Renal pelvis (tissue), 4 donors: ENCODE data around the gene CNOT4. TPM values are rescaled to one million over a fixed set of nuclear protein-coding genes. Genes with fewer than 3 reads are reported as not detected.
"Not testable (repeated sequence)": the region's sequence is repeated elsewhere in the genome, so short reads cannot be mapped to it uniquely, and the experiment has no call there.

ENCODE experiments used
- DNase-seq: peaks from one replicate; pipeline ENCODE4 v3.0.0-alpha.2; 2013
- polyA plus RNA-seq, 3 donors: library from polyadenylated mRNA; unstranded; fragments of 120-200 nt; gene quantifications; one replicate each; pipeline ENCODE4 v1.2.1, GENCODE V29; 2013; ENCODE audit not compliant: insufficient read length in 3 of 3

The CNOT4 gene
- polyA plus RNA-seq, 3 donors, result 33.6 to 35.9 (median 34.7) TPM

GRCh38 chr7:135459951-135460567 lies 49.8 kb downstream of the CNOT4 start:
- DNase-seq, result no peak

- no peak for DNase-seq
Measured at GRCh38 chr7:135459076-135459475, 50.8 kb downstream of the CNOT4 start.

GRCh38 chr7:135454060-135454459 lies 55.8 kb downstream of the CNOT4 start:
- DNase-seq, result no peak

- DNase-seq, result no peak
Measured at GRCh38 chr7:135449436-135449835, 60.5 kb downstream of the CNOT4 start.

- no peak for DNase-seq
Measured at GRCh38 chr7:135448753-135449152, 61.1 kb downstream of the CNOT4 start.

- DNase-seq, result no peak
Measured at GRCh38 chr7:135447748-135448147, 62.2 kb downstream of the CNOT4 start.

GRCh38 chr7:135445690-135446089 lies 64.2 kb downstream of the CNOT4 start:
- no peak for DNase-seq

GRCh38 chr7:135445266-135445665 lies 64.6 kb downstream of the CNOT4 start:
- not testable (repeated sequence) for DNase-seq

GRCh38 chr7:135441791-135442190 lies 68.1 kb downstream of the CNOT4 start:
- DNase-seq, result no peak

- DNase-seq, result no peak
Measured at GRCh38 chr7:135434047-135434446, 75.9 kb downstream of the CNOT4 start.

- no peak for DNase-seq
Measured at GRCh38 chr7:135430626-135431025, 79.3 kb downstream of the CNOT4 start.

GRCh38 chr7:135428879-135429278 lies 81.0 kb downstream of the CNOT4 start:
- DNase-seq, result no peak

GRCh38 chr7:135428011-135428410 lies 81.9 kb downstream of the CNOT4 start:
- no peak for DNase-seq

- DNase-seq, result no peak
Measured at GRCh38 chr7:135427166-135427565, 82.7 kb downstream of the CNOT4 start.

- no peak for DNase-seq
Measured at GRCh38 chr7:135425036-135425435, 84.9 kb downstream of the CNOT4 start.

- no peak for DNase-seq
Measured at GRCh38 chr7:135420786-135421185, 89.1 kb downstream of the CNOT4 start.

- DNase-seq, result no peak
Measured at GRCh38 chr7:135416431-135416830, 93.5 kb downstream of the CNOT4 start.

- DNase-seq, result peak; percentile 4
Measured at GRCh38 chr7:135414850-135415439, 95.0 kb downstream of the CNOT4 start.

- DNase-seq, result no peak
Measured at GRCh38 chr7:135414208-135414607, 95.7 kb downstream of the CNOT4 start.

- DNase-seq, result no peak
Measured at GRCh38 chr7:135411098-135411497, 98.8 kb downstream of the CNOT4 start.

- no peak for DNase-seq
Measured at GRCh38 chr7:135410543-135410942, 99.4 kb downstream of the CNOT4 start.

GRCh38 chr7:135409845-135410542 lies 99.9 kb downstream of the CNOT4 start:
- DNase-seq, result no peak

- DNase-seq, result no peak
Measured at GRCh38 chr7:135407884-135408283, 102.0 kb downstream of the CNOT4 start.
